Activated naive CD8-positive, alpha-beta T cell (primary cell): ENCODE data around the gene CDCP2.
"Not testable (repeated sequence)": the region's sequence is repeated elsewhere in the genome, so short reads cannot be mapped to it uniquely, and the experiment has no call there.

Source experiments
- H3K27ac Mint-ChIP-seq: one replicate; pipeline ENCODE4 v1.8.0; 2021; ENCODE audit warnings: mixed read lengths
- H3K27me3 Mint-ChIP-seq: one replicate; pipeline ENCODE4 v1.8.0; 2021; ENCODE audit warnings: mixed read lengths
- H3K36me3 Mint-ChIP-seq: one replicate; pipeline ENCODE4 v1.8.0; 2021; ENCODE audit warnings: mixed read lengths
- H3K4me1 Mint-ChIP-seq: one replicate; pipeline ENCODE4 v1.8.0; 2021; ENCODE audit warnings: low read depth, mixed read lengths
- H3K4me3 Mint-ChIP-seq: one replicate; pipeline ENCODE4 v1.8.0; 2021; ENCODE audit warnings: mild to moderate bottlenecking, mixed read lengths
- H3K9me3 Mint-ChIP-seq: one replicate; pipeline ENCODE4 v1.8.0; 2021; ENCODE audit warnings: low read depth, mixed read lengths

Gene CDCP2

DNA sequence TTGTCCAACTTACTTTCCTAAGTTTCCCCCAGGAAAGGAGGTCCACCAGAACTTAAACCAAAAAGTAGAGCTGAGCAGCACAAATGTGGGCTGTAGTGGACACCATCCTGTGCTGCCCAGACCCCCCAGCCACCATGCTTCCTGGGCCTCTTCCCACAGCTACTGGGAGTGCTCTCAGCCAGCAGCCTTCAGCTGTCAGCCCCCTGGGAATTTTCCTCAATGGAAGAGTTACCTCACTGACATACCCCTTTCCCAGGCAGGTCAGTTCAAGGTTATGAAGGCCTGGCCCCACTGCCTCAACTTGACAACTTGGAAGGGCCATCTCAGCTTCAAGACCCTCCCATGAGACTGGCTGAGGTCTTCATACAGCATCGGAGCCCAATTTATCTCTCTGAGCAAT lies 47.7 kb downstream of the CDCP2 start:
- H3K27me3 Mint-ChIP-seq, result no peaks in the 10 kb centered on the region
- no peaks in the 10 kb centered on the region for H3K9me3 Mint-ChIP-seq
- no peak overlapping the region for H3K27ac Mint-ChIP-seq
- H3K4me1 Mint-ChIP-seq, result no peaks in the 10 kb centered on the region
- no peak overlapping the region for H3K4me3 Mint-ChIP-seq
- H3K36me3 Mint-ChIP-seq, result peaks cover 14% of the 10 kb centered on the region

DNA sequence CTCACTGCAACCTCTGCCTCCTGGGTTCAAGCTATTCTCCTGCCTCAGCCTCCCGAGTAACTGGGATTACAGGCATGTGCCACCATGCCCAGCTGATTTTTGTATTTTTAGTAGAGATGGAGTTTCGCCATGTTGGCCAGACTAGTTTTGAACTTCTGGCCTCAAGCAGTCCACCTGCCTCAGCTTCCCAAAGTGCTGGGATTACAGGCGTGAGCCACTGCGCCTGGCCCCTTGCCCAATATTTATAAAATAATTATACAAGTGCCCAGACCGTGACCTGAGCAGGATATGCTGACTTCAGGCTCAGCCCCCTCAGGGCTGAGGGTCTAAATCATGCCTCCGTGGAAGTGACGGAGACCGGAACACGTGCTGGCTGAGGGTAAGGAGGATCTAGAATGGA lies 48.2 kb downstream of the CDCP2 start:
- H3K27me3 Mint-ChIP-seq, H3K4me3 Mint-ChIP-seq: not testable (repeated sequence)
- peaks cover 14% of the 10 kb centered on the region for H3K36me3 Mint-ChIP-seq

DNA sequence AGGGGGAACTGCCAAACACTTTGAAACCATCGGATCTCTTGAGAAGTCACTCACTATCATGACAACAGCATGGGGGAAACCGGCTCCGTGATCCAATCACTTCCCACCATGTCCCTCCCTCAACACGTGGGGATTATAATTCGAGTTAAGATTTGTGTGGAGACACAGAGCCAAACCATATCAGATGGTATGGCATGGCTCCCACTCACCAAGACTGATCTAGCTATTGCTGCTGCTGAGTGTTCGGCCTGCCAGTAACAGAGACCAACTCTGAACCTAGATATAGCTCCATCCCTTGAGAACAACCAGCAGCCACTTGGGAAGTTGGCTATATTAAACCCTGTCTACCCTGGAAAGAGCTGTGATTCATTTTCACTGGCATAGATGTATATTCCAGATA lies 49.4 kb downstream of the CDCP2 start:
- no peaks in the 10 kb centered on the region for H3K27me3 Mint-ChIP-seq
- H3K4me3 Mint-ChIP-seq, result no peak overlapping the region
- H3K4me1 Mint-ChIP-seq, result no peaks in the 10 kb centered on the region
- no peaks in the 10 kb centered on the region for H3K9me3 Mint-ChIP-seq
- peaks cover 14% of the 10 kb centered on the region for H3K36me3 Mint-ChIP-seq
- H3K27ac Mint-ChIP-seq, result no peak overlapping the region

More for the DNA sequence above, 48.2 kb downstream of the CDCP2 start:
- H3K4me1 Mint-ChIP-seq, H3K9me3 Mint-ChIP-seq, H3K27ac Mint-ChIP-seq: not testable (repeated sequence)

DNA sequence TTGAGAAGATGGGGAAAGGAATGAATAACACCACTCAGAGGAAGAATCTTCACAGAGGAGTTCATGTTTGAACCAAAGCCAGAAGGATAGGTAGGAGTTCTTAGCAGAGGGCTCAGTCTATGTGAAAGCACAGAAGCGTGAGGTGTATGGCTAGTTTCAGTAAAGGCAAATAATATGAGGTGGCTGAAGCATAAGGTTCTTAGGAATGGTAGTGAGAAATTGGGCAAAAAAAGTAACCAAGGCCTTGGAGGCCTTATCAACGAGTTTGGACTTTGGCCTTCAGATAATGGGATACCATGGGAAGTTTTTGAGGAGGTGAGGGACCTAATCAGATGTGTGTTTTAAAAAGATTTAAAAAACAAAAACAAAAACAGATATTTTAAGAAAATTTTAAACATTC lies 52.3 kb downstream of the CDCP2 start:
- no peak overlapping the region for H3K27ac Mint-ChIP-seq
- H3K9me3 Mint-ChIP-seq, result no peaks in the 10 kb centered on the region
- no peaks in the 10 kb centered on the region for H3K4me1 Mint-ChIP-seq
- H3K36me3 Mint-ChIP-seq, result peaks cover 14% of the 10 kb centered on the region
- no peak overlapping the region for H3K4me3 Mint-ChIP-seq
- H3K27me3 Mint-ChIP-seq, result no peaks in the 10 kb centered on the region

DNA sequence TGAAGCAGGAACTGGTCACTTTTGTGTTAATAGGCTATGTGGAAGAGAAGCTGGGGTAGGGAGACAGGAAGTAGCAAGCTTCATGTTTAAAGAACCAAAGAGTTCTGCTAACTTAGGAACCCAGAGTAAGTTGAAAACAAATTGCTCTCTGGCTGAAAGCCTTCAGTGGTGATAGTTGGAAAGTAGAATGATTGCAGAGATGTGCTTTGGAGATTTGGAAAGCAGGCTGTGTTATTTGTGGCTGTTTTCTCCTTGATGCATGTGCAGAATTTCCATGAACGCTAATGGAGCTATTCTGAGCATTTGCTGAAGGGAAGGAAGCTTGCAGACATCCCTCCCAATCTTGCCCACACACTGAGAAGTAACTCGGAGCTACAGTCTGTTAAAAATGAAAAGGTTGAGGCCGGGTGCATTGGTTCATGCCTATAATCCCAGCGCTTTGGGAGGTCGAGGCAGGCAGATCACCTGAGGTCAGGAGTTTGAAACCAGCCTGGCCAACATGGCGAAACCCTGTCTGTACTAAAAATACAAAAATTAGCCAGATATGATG lies 53.7 kb downstream of the CDCP2 start:
- no peaks in the 10 kb centered on the region for H3K9me3 Mint-ChIP-seq
- H3K4me1 Mint-ChIP-seq, result no peaks in the 10 kb centered on the region
- peaks cover 14% of the 10 kb centered on the region for H3K36me3 Mint-ChIP-seq
- no peaks in the 10 kb centered on the region for H3K27me3 Mint-ChIP-seq
- no peak overlapping the region for H3K27ac Mint-ChIP-seq
- H3K4me3 Mint-ChIP-seq, result no peak overlapping the region

DNA sequence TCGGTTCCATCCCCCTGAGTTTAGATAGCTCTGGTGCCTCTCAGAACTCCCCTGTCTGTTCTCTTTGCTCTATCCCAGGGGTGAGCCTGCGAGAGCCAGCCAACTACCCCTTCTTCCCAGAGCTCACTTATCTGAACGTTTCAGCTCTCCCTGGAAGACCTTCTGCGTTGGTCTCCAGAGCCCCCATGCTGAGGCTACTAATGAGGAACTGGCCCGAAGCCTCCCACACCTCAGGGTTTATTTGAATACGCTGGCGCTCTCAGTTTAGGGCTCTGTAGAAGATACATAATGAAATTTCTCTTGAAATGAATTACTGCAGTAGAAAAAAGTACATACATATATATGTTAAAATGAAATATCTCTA lies 55.9 kb downstream of the CDCP2 start:
- no peaks in the 10 kb centered on the region for H3K27me3 Mint-ChIP-seq
- peaks cover 10% of the 10 kb centered on the region for H3K36me3 Mint-ChIP-seq
- no peaks in the 10 kb centered on the region for H3K4me1 Mint-ChIP-seq
- no peak overlapping the region for H3K27ac Mint-ChIP-seq
- no peak overlapping the region for H3K4me3 Mint-ChIP-seq
- no peaks in the 10 kb centered on the region for H3K9me3 Mint-ChIP-seq

DNA sequence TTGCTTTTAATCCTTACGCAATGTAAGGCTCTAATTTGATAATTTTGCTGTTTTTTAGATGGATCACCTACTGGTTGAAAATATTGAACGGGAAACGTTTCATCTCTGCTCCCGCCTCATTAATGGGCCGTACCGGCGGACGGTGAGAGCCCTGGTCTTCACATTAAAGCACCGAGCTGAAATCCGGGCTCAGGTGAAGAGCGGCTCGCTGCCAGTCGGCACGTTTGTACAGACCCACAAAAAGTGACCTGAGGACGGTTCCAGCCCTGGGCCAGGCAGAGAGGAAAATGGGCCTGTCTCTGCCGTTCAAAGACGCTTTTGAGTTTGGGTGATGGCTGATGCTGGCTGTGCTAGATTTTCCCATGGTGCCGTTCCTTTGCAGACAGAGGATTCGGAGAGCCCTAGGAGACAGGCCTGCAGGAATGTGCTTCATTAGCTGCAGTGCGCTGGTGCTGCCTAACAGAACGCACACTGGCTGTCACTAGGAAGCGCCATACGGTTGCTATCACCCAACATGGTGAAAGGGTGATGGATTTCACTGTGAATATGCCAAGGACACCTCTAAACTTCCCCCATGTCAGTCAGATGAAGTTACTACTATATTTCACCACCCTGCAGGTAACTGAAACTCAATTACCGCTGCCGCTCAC lies 56.4 kb downstream of the CDCP2 start:
- H3K9me3 Mint-ChIP-seq, result no peaks in the 10 kb centered on the region
- no peaks in the 10 kb centered on the region for H3K4me1 Mint-ChIP-seq
- H3K4me3 Mint-ChIP-seq, result no peak overlapping the region
- peaks cover 9% of the 10 kb centered on the region for H3K36me3 Mint-ChIP-seq
- no peaks in the 10 kb centered on the region for H3K27me3 Mint-ChIP-seq
- H3K27ac Mint-ChIP-seq, result no peak overlapping the region

DNA sequence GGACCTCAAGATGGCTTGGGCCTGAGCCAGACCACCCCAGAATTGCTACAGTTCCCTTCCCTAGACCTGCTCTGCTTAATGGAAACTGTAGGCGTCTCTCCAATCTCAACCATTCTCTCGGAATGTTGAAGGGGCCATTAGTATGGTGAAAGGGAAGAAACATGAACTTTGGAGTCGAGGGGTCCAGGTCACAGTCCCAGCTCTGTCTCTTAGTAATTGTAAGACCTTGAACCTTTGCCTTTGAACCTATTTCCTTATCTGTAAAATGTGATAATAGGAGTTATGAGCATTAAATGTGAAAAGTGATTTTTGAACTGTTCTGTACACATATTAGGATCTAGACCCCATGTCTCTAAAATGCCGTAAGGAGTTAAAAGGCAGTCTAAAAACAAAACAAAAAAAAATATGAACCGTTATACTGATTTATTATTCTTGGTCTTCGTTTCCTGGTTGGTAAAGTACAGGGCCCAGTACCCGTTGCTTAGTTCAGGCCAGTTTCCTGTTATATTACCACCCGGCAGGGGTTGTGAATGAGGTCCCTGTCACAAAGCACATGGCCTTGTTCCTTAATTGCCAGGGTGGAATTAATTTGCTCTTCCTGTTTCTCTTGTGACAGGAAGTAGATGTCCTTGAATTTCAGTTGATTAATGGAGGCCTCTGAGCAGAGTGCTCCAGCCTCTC lies 57.1 kb downstream of the CDCP2 start:
- Mint-ChIP-seq H3K4me3 (no peak overlapping the region), H3K4me1 (no peaks in the 10 kb centered on the region), H3K27me3 (no peaks in the 10 kb centered on the region), H3K9me3 (no peaks in the 10 kb centered on the region), H3K36me3 (peaks cover 5% of the 10 kb centered on the region), H3K27ac (no peak overlapping the region)

DNA sequence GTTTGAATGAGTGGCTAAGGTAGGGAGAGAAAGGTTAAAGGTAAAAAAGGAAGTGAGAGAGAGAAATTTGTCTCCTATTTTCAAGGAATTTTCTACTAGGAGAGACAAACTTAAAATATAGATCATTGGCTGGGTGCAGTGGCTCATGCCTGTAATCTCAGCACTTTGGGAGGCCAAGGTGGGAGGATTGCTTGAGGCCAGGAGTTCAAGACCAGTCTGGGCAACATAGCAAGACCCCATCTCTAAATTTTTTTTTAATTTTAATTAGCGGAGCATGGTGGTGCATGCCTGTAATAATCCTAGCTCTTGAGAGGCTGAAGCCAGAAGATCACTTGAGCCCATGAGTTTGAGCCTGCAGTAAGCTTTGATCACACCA lies 58.1 kb downstream of the CDCP2 start:
- not testable (repeated sequence) for H3K27ac Mint-ChIP-seq, H3K27me3 Mint-ChIP-seq, H3K4me3 Mint-ChIP-seq, H3K4me1 Mint-ChIP-seq, H3K9me3 Mint-ChIP-seq, H3K36me3 Mint-ChIP-seq

DNA sequence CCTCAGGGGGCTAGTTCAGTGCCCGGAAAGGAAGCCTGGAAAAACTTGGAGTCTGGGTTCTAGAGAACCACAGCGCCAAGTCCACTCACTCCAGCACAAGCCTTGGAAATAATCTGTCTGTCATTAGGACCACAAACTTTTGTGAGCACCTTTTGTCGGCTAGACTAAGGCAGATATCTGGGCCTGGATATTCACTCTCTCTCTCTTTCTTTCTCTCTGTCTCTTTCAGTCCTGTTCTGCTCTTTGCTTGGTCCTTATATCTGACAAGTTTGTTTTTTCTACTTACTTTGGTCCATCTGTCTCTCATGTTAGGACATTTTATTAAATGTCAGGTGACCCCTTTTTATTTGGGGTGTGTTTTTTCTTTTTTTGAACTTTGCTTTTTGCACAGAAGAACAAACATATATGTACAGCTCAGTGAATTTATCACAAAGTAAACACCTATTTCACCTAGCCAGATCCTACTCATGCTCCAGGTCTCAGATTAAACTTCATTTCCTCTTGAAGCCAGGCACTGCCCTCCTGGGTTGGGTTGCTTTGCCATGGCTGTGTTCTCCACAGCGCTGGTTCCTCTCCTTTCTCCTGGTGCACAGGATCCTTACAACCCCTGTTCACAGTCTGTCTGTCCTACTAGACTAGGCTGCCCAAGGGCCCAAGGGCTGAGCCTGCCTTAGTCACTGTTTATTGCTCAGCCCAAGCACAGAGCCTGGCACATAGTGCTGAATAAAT lies 58.6 kb downstream of the CDCP2 start:
- Mint-ChIP-seq H3K27me3 (no peaks in the 10 kb centered on the region), H3K9me3 (no peaks in the 10 kb centered on the region), H3K4me1 (no peaks in the 10 kb centered on the region), H3K36me3 (peaks cover 2% of the 10 kb centered on the region), H3K27ac (no peak overlapping the region), H3K4me3 (no peak overlapping the region)

DNA sequence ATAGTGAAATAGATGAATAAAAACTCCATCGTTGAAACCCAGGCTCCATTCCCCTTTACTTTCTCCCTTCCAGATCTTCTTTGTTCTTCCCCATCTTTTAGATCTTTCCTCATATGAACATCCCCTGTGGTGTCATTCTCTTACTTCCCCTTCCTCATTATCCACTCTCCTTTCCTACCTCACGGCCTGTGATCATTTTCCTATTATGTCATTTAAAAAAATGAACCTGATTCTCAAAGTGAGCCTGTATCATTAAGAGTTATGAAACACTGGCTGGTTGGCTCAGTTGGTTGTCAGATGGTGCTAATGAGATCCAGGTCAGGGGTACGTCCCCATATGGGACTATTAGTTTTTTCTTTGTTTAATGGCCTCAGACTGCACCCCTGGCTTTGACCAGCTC lies 61.1 kb downstream of the CDCP2 start:
- Mint-ChIP-seq H3K27me3 (no peaks in the 10 kb centered on the region), H3K9me3 (no peaks in the 10 kb centered on the region), H3K36me3 (peaks cover 2% of the 10 kb centered on the region), H3K27ac (no peak overlapping the region), H3K4me3 (no peak overlapping the region), H3K4me1 (no peaks in the 10 kb centered on the region)

DNA sequence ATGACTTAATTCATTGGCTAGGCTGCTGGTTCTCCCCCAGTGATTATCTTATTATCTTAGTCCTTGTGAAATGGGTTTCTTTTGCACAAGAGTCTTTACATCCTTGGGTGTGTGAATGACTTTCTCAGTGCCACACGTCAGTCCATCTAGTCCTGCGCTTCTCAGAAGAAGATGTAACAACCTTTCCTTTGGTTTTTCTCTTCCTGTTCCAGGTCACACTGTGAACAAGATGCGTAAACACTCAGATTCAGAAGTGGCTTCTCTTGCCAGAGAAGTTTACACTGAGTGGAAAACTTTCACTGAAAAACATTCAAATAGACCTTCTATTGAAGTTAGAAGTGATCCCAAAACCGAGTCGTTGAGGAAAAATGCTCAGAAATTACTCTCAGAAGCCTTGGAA lies 64.4 kb downstream of the CDCP2 start:
- H3K9me3 Mint-ChIP-seq, result no peaks in the 10 kb centered on the region
- no peak overlapping the region for H3K4me3 Mint-ChIP-seq
- peaks cover 4% of the 10 kb centered on the region for H3K36me3 Mint-ChIP-seq
- no peaks in the 10 kb centered on the region for H3K4me1 Mint-ChIP-seq
- no peak overlapping the region for H3K27ac Mint-ChIP-seq
- H3K27me3 Mint-ChIP-seq, result no peaks in the 10 kb centered on the region

DNA sequence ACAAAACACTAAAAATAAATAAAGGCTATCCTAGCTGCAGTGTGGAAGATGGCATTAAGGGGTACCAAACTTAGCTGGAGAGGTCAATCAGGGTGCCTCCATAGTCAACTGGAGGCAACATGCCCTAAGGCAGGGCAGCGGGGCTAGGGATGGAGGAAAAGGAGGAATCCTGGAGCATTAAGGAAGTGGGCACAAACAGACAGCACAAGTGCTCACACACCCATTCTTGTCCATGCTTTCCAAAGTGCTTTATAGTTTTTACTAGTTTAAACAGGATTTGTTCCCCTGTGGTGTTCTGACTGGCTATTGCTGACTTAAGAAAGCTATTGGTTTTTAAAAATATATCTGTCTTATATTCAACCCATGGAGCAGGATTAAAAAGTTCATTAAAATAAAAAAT lies 66.0 kb downstream of the CDCP2 start:
- no peaks in the 10 kb centered on the region for H3K9me3 Mint-ChIP-seq
- H3K27ac Mint-ChIP-seq, result no peak overlapping the region

DNA sequence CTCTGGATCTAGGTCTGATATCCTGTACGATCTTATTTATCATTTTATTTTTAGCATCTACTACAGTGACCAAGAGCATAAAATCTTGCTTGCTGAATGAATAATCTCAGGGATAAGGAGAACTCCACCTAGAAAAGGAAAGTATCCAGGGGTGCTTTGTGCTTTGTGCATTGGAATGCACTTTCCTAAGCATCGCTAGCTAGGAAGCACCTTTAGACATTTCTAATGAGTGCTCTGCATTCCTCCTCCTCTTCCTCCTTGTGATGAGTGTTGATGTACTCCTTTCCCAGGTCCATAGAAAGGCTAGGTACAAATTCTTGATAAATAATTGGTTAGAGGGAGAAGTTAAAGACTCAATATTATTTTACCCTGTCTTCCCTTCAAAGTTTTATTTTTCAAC lies 68.0 kb downstream of the CDCP2 start:
- H3K4me3 Mint-ChIP-seq, result no peak overlapping the region
- H3K27me3 Mint-ChIP-seq, result no peaks in the 10 kb centered on the region
- H3K9me3 Mint-ChIP-seq, result no peaks in the 10 kb centered on the region
- H3K4me1 Mint-ChIP-seq, result peaks cover 2% of the 10 kb centered on the region
- H3K36me3 Mint-ChIP-seq, result peaks cover 6% of the 10 kb centered on the region
- H3K27ac Mint-ChIP-seq, result no peak overlapping the region

More for the DNA sequence above, 66.0 kb downstream of the CDCP2 start:
- no peak overlapping the region for H3K4me3 Mint-ChIP-seq
- peaks cover 4% of the 10 kb centered on the region for H3K36me3 Mint-ChIP-seq
- no peaks in the 10 kb centered on the region for H3K4me1 Mint-ChIP-seq
- H3K27me3 Mint-ChIP-seq, result no peaks in the 10 kb centered on the region
